ENCODE data around the gene PRR20C. TPM values are rescaled to one million over a fixed set of nuclear protein-coding genes. Genes with fewer than 3 reads are reported as not detected.
"Not testable (repeated sequence)": the region's sequence is repeated elsewhere in the genome, so short reads cannot be mapped to it uniquely, and the experiment has no call there.

The PRR20C gene
- total and polyA plus RNA-seq, 4 donors: not detected

GRCh38 chr13:57147188-57147587 is 6.7 kb upstream of the PRR20C start, which contains the start of gene PRR20B:
TSS of gene PRR20B (plus strand) at chr13:57147488. CDS start at chr13:57147875, 387 bp downstream.
- WGBS, 2 donors: no CpG with 5 or more reads among the region's 22 CpGs
- not testable (repeated sequence) for ATAC-seq (ENCODE audit: low FRiP score); H3K27me3 ChIP-seq (ENCODE audit: control insufficient read depth in 1 of 2, insufficient read depth in 2 of 2, low read length in 1 of 2)

GRCh38 chr13:57148106-57148505 is 5.8 kb upstream of the PRR20C start:
- H3K4me3 ChIP-seq (ENCODE audit: low read length in 2 of 2); H3K27ac ChIP-seq (ENCODE audit: low read depth in 1 of 2, low read length in 2 of 2); H3K27me3 ChIP-seq (ENCODE audit: control insufficient read depth in 1 of 2, insufficient read depth in 2 of 2, low read length in 1 of 2); H3K9me3 ChIP-seq (ENCODE audit: control insufficient read depth, low read length); H3K36me3 ChIP-seq (ENCODE audit: control insufficient read depth in 1 of 2, insufficient read depth in 2 of 2, low read length in 1 of 2); intact Hi-C loops (cut with DNase I); H3K4me1 ChIP-seq (ENCODE audit: control insufficient read depth in 1 of 2, insufficient read depth in 2 of 2, low read length in 2 of 2); DNase-seq; ATAC-seq (ENCODE audit: low FRiP score): not testable (repeated sequence)
- 90 to 96% methylated on average over 6 of the region's 14 CpGs for WGBS, 2 donors

More at GRCh38 chr13:57147188-57147587, 6.7 kb upstream of the PRR20C start, which contains the start of gene PRR20B:
- H3K4me1 ChIP-seq (ENCODE audit: control insufficient read depth in 1 of 2, insufficient read depth in 2 of 2, low read length in 2 of 2); intact Hi-C loops (cut with DNase I); DNase-seq; H3K36me3 ChIP-seq (ENCODE audit: control insufficient read depth in 1 of 2, insufficient read depth in 2 of 2, low read length in 1 of 2); H3K27ac ChIP-seq (ENCODE audit: low read depth in 1 of 2, low read length in 2 of 2); H3K9me3 ChIP-seq (ENCODE audit: control insufficient read depth, low read length); H3K4me3 ChIP-seq (ENCODE audit: low read length in 2 of 2): not testable (repeated sequence)

- intact Hi-C loops (cut with DNase I); H3K4me3 ChIP-seq (ENCODE audit: low read length in 2 of 2); H3K27ac ChIP-seq (ENCODE audit: low read depth in 1 of 2, low read length in 2 of 2); H3K9me3 ChIP-seq (ENCODE audit: control insufficient read depth, low read length); H3K4me1 ChIP-seq (ENCODE audit: control insufficient read depth in 1 of 2, insufficient read depth in 2 of 2, low read length in 2 of 2); H3K36me3 ChIP-seq (ENCODE audit: control insufficient read depth in 1 of 2, insufficient read depth in 2 of 2, low read length in 1 of 2); ATAC-seq (ENCODE audit: low FRiP score); DNase-seq; H3K27me3 ChIP-seq (ENCODE audit: control insufficient read depth in 1 of 2, insufficient read depth in 2 of 2, low read length in 1 of 2): not testable (repeated sequence)
- WGBS, 2 donors: no CpG with 5 or more reads among the region's 22 CpGs
Measured at GRCh38 chr13:57160332-57160731, 6.5 kb downstream of the PRR20C start, which contains the start of gene PRR20D. TSS of gene PRR20D (plus strand) at chr13:57160632. CDS start at chr13:57161019, 387 bp downstream.

GRCh38 chr13:57166897-57167296 is 13.0 kb downstream of the PRR20C start, which contains the start of gene PRR20E:
TSS of gene PRR20E (plus strand) at chr13:57167197. CDS start at chr13:57167584, 387 bp downstream.
- H3K4me1 ChIP-seq (ENCODE audit: control insufficient read depth in 1 of 2, insufficient read depth in 2 of 2, low read length in 2 of 2); intact Hi-C loops (cut with DNase I); H3K4me3 ChIP-seq (ENCODE audit: low read length in 2 of 2); H3K36me3 ChIP-seq (ENCODE audit: control insufficient read depth in 1 of 2, insufficient read depth in 2 of 2, low read length in 1 of 2); DNase-seq; H3K27me3 ChIP-seq (ENCODE audit: control insufficient read depth in 1 of 2, insufficient read depth in 2 of 2, low read length in 1 of 2); H3K27ac ChIP-seq (ENCODE audit: low read depth in 1 of 2, low read length in 2 of 2); H3K9me3 ChIP-seq (ENCODE audit: control insufficient read depth, low read length); ATAC-seq (ENCODE audit: low FRiP score): not testable (repeated sequence)
- no CpG with 5 or more reads among the region's 22 CpGs for WGBS, 2 donors

- DNase-seq (no peak), ATAC-seq (ENCODE audit: low FRiP score) (no peak)
- whole genome bisulfite sequencing, 2 donors: 73 to 87% methylated on average over 1 of the region's 1 CpG
- Histone ChIP-seq H3K27me3 (ENCODE audit: control insufficient read depth in 1 of 2, insufficient read depth in 2 of 2, low read length in 1 of 2) (no peaks in the 10 kb centered on the region), H3K4me1 (ENCODE audit: control insufficient read depth in 1 of 2, insufficient read depth in 2 of 2, low read length in 2 of 2) (no peaks in the 10 kb centered on the region), H3K4me3 (ENCODE audit: low read length in 2 of 2) (no peak overlapping the region), H3K36me3 (ENCODE audit: control insufficient read depth in 1 of 2, insufficient read depth in 2 of 2, low read length in 1 of 2) (no peaks in the 10 kb centered on the region), H3K9me3 (ENCODE audit: control insufficient read depth, low read length) (no peaks in the 10 kb centered on the region), H3K27ac (ENCODE audit: low read depth in 1 of 2, low read length in 2 of 2) (no peak overlapping the region)
- intact Hi-C loops (cut with DNase I): no loop called here
Measured at GRCh38 chr13:57191667-57192066, 37.8 kb downstream of the PRR20C start.

Other genes with a start within 250 kb of the PRR20C start
- gene PRR20A, start 13.1 kb upstream of the PRR20C start, total RNA-seq: not detected
- gene PRR20A, start 13.1 kb upstream of the PRR20C start, polyA plus RNA-seq: not detected
- not detected for gene PRR20B, start 6.6 kb upstream of the PRR20C start, total RNA-seq
- not detected for gene PRR20B, start 6.6 kb upstream of the PRR20C start, polyA plus RNA-seq
- not detected for gene PRR20D, start 6.6 kb downstream of the PRR20C start, total RNA-seq
- not detected for gene PRR20D, start 6.6 kb downstream of the PRR20C start, polyA plus RNA-seq
- not detected for gene PRR20E, start 13.1 kb downstream of the PRR20C start, total RNA-seq
- not detected for gene PRR20E, start 13.1 kb downstream of the PRR20C start, polyA plus RNA-seq